Liver (tissue), 9 donors: ENCODE measurements around the gene PHKG2. TPM values are rescaled to one million over a fixed set of nuclear protein-coding genes. Genes with fewer than 3 reads are reported as not detected.

Experiments used
- DNase-seq: peaks from one replicate; pipeline ENCODE4 v3.0.0-alpha.2; 2017; ENCODE audit warnings: low spot score
- H3K27ac ChIP-seq, 2 donors: one replicate each; pipeline ENCODE4 v1.7.0; 2013; ENCODE audit warnings: inconsistent platforms in 2 of 2, low read length in 2 of 2, control low read depth in 1 of 2, low read depth in 1 of 2, mild to moderate bottlenecking in 1 of 2
- H3K27me3 ChIP-seq, 4 donors: one replicate each; pipeline versions ENCODE4 v1.6.1 to v1.7.0; 2013; ENCODE audit warnings: low read length in 3 of 4, inconsistent platforms in 1 of 4, mild to moderate bottlenecking in 1 of 4, moderate library complexity in 1 of 4; ENCODE audit not compliant: control insufficient read depth in 4 of 4, insufficient read depth in 4 of 4
- H3K36me3 ChIP-seq, 4 donors: one replicate each; pipeline versions ENCODE4 v1.6.1 to v1.7.0; 2013; ENCODE audit warnings: low read length in 3 of 4, mild to moderate bottlenecking in 3 of 4, low read depth in 1 of 4, moderate library complexity in 1 of 4; ENCODE audit not compliant: control insufficient read depth in 4 of 4, insufficient read depth in 3 of 4
- H3K4me1 ChIP-seq, 4 donors: one replicate each; pipeline versions ENCODE4 v1.6.1 to v1.7.0; 2013; ENCODE audit warnings: low read length in 3 of 4, mild to moderate bottlenecking in 3 of 4, moderate library complexity in 1 of 4; ENCODE audit not compliant: control insufficient read depth in 4 of 4, insufficient read depth in 4 of 4
- H3K4me3 ChIP-seq, 3 donors: one replicate each; pipeline versions ENCODE4 v1.6.1 to v1.7.0; 2013; ENCODE audit warnings: low read length in 3 of 3, control low read depth in 1 of 3, low read depth in 1 of 3, mild to moderate bottlenecking in 1 of 3
- H3K9ac ChIP-seq, 2 donors: one replicate each; pipeline ENCODE4 v1.7.0; 2013; ENCODE audit warnings: low read length in 2 of 2, mild to moderate bottlenecking in 2 of 2, moderate library complexity in 2 of 2, control low read depth in 1 of 2, low read depth in 1 of 2
- H3K9me3 ChIP-seq, 4 donors: one replicate each; pipeline versions ENCODE4 v1.6.1 to v1.7.0; 2013; ENCODE audit warnings: low read length in 3 of 4; ENCODE audit not compliant: control insufficient read depth in 4 of 4
- ATF3 ChIP-seq: IDR thresholded peaks from 2 replicates; pipeline ENCODE4 v1.6.1; 2016; ENCODE audit warnings: antibody characterized with exemption
- CTCF ChIP-seq: fragments of 150-350 bp; IDR thresholded peaks from 2 replicates; pipeline ENCODE4 v1.5.1; 2017; ENCODE audit warnings: improper control_type of control experiment, low read depth, low read length; ENCODE audit not compliant: missing input control
- EGR1 ChIP-seq, 2 donors: IDR thresholded peaks; 2 replicates each; pipeline ENCODE4 v1.6.1; 2016 to 2018; ENCODE audit warnings: antibody characterized with exemption in 2 of 2, low read depth in 2 of 2
- FOXA2 ChIP-seq: IDR thresholded peaks from 2 replicates; pipeline ENCODE4 v1.6.1; 2016; ENCODE audit warnings: antibody characterized with exemption
- GABPA ChIP-seq, 2 donors: IDR thresholded peaks in 1 of 2; conservative IDR thresholded peaks in 1 of 2; 2 replicates each; pipeline ENCODE4 v1.6.1; 2016; ENCODE audit warnings: antibody characterized with exemption in 2 of 2, mild to moderate bottlenecking in 1 of 2, moderate library complexity in 1 of 2
- HNF4A ChIP-seq, 2 donors: conservative IDR thresholded peaks; 2 replicates each; pipeline ENCODE4 v1.6.1; 2016; ENCODE audit warnings: antibody characterized with exemption in 2 of 2, mild to moderate bottlenecking in 2 of 2
- HNF4G ChIP-seq: IDR thresholded peaks from 2 replicates; pipeline ENCODE4 v1.6.1; 2016; ENCODE audit warnings: antibody characterized with exemption
- JUND ChIP-seq, 2 donors: IDR thresholded peaks; 2 replicates each; pipeline ENCODE4 v1.6.1; 2016; ENCODE audit warnings: antibody characterized with exemption in 2 of 2
- NR2F2 ChIP-seq: IDR thresholded peaks from 2 replicates; pipeline ENCODE4 v1.6.1; 2016; ENCODE audit warnings: antibody characterized with exemption
- RAD21 ChIP-seq, 2 donors: IDR thresholded peaks; 2 replicates each; pipeline ENCODE4 v1.6.1; 2016; ENCODE audit warnings: antibody characterized with exemption in 2 of 2, mild to moderate bottlenecking in 2 of 2
- RXRA ChIP-seq, 2 donors: IDR thresholded peaks; 2 replicates each; pipeline ENCODE4 v1.6.1; 2017 to 2018; ENCODE audit warnings: antibody characterized with exemption in 2 of 2, mild to moderate bottlenecking in 1 of 2
- SP1 ChIP-seq: IDR thresholded peaks from 2 replicates; pipeline ENCODE4 v1.6.1; 2018; ENCODE audit warnings: antibody characterized with exemption, mild to moderate bottlenecking
- TAF1 ChIP-seq: conservative IDR thresholded peaks from 2 replicates; pipeline ENCODE4 v1.6.1; 2016; ENCODE audit warnings: antibody characterized with exemption, mild to moderate bottlenecking
- YY1 ChIP-seq: IDR thresholded peaks from 2 replicates; pipeline ENCODE4 v1.6.1; 2016; ENCODE audit warnings: antibody characterized with exemption, mild to moderate bottlenecking
- WGBS: extraction: QIAGEN DNeasy Blood & Tissue Kit; methylation state at CpG from one replicate; pipeline ENCODE4 v1.1.7; 2013; 5-methylcytosine and 5-hydroxymethylcytosine counted together
- polyA plus RNA-seq, 2 donors: library from polyadenylated mRNA; stranded (reverse) in 1 of 2; unstranded in 1 of 2; fragments of 200-250 nt in 1 of 2; fragments of >200 nt in 1 of 2; fragmentation: Nextera tagmentation in 1 of 2; extraction: Ambion mirVana in 1 of 2; gene quantifications; one replicate each; pipeline versions ENCODE4 v1.2.1 to v1.2.3, GENCODE V29; 2013 to 2015
- total RNA-seq, 2 donors: library from RNA; depleted of rRNA; stranded (reverse); fragments of >200 nt; gene quantifications; one replicate each; pipeline ENCODE4 v1.2.3, GENCODE V29; 2014
- TF ChIP-seq, protein P1 (sequence below): IDR thresholded peaks from 2 replicates; pipeline ENCODE4 v1.6.1; 2016; ENCODE audit warnings: antibody characterized with exemption
- TF ChIP-seq, protein P2 (sequence below): IDR thresholded peaks from 2 replicates; pipeline ENCODE4 v1.6.1; 2016; ENCODE audit warnings: antibody characterized with exemption, mild to moderate bottlenecking
- donor health status: healthy.
- donor health status: healthy.
- donor health status: healthy.
- donor health status: healthy.
- donor health status: healthy.

PHKG2 gene
- total and polyA plus RNA-seq, 4 donors: 9.2 to 21.2 (median 17.9) TPM

DNA sequence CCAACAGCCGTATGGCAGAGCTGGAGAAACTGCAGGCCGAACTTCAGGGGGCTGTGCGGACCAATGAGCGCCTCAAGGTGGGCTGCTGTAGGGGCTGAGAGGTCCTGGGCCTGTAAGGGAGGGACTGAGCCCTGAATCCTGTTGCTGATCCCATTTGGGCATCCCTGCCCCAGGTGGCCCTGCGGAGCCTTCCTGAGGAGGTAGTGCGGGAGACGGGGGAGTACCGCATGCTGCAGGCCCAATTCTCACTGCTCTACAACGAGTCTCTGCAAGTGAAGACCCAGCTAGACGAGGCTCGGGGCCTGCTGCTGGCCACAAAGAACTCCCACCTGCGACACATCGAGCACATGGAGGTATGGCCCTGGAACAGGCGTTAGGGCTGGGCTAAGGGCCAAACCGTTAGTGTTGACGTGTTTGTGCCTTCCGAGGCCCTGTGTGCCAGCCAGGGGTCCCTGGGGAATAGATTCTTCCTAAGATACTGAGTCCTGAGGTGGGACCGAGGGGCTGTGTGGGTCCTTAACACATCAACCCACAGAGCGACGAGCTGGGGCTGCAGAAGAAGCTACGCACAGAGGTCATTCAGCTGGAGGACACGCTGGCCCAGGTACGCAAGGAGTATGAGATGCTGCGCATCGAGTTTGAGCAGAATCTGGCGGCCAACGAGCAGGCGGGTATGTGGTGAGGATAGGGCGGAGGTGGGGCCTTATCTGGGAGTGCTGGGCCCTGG, 18.1 kb downstream of the PHKG2 start:
- Histone ChIP-seq H3K27ac (no peak overlapping the region), H3K27me3 (no peaks in the 10 kb centered on the region), H3K4me1 (peaks cover 3 to 24% (median 18%) of the 10 kb centered on the region in 4 donors), H3K4me3 (no peak overlapping the region), H3K9me3 (no peaks in the 10 kb centered on the region), H3K36me3 (peaks cover 35 to 76% (median 61%) of the 10 kb centered on the region in 4 donors), H3K9ac (no peak overlapping the region)
- DNase-seq: peak; percentile 79
- no peak for TF ChIP-seq ATF3
- no peak for TF ChIP-seq NR2F2
- no peak for TF ChIP-seq HNF4G
- TF ChIP-seq GABPA (IDR thresholded peaks at IDR 0.05 in 1 of 2, conservative IDR thresholded peaks at IDR 0.05 in 1 of 2): no peak
- TF ChIP-seq, protein P1, sequence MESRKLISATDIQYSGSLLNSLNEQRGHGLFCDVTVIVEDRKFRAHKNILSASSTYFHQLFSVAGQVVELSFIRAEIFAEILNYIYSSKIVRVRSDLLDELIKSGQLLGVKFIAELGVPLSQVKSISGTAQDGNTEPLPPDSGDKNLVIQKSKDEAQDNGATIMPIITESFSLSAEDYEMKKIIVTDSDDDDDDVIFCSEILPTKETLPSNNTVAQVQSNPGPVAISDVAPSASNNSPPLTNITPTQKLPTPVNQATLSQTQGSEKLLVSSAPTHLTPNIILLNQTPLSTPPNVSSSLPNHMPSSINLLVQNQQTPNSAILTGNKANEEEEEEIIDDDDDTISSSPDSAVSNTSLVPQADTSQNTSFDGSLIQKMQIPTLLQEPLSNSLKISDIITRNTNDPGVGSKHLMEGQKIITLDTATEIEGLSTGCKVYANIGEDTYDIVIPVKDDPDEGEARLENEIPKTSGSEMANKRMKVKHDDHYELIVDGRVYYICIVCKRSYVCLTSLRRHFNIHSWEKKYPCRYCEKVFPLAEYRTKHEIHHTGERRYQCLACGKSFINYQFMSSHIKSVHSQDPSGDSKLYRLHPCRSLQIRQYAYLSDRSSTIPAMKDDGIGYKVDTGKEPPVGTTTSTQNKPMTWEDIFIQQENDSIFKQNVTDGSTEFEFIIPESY: no peak
- TF ChIP-seq HNF4A (conservative IDR thresholded peaks at IDR 0.05): no peak
- TF ChIP-seq SP1: no peak
- WGBS: 94% methylated on average over 29 of the region's 29 CpGs

GRCh38 chr16:30766933-30767284, 18.7 kb downstream of the PHKG2 start:
- Histone ChIP-seq H3K27me3 (no peaks in the 10 kb centered on the region), H3K27ac (no peak overlapping the region), H3K4me1 (peaks cover 0 to 19% (median 15%) of the 10 kb centered on the region in 4 donors), H3K9ac (no peak overlapping the region), H3K4me3 (no peak overlapping the region), H3K9me3 (no peaks in the 10 kb centered on the region), H3K36me3 (peaks cover 39 to 81% (median 64%) of the 10 kb centered on the region in 4 donors)
- TF ChIP-seq CTCF (no peak), FOXA2 (no peak)
- 90% methylated on average over 4 of the region's 4 CpGs for WGBS
- no peak for DNase-seq

GRCh38 chr16:30767767-30768465, 19.7 kb downstream of the PHKG2 start:
- Histone ChIP-seq H3K9me3 (no peaks in the 10 kb centered on the region), H3K9ac (no peak overlapping the region), H3K4me1 (peaks cover 0 to 14% (median 10%) of the 10 kb centered on the region in 4 donors), H3K36me3 (peaks cover 44 to 91% (median 74%) of the 10 kb centered on the region in 4 donors), H3K27me3 (no peaks in the 10 kb centered on the region), H3K4me3 (no peak overlapping the region), H3K27ac (no peak overlapping the region)
- DNase-seq: no peak
- TF ChIP-seq TAF1 (no peak), YY1 (no peak), GABPA (IDR thresholded peaks at IDR 0.05 in 1 of 2, conservative IDR thresholded peaks at IDR 0.05 in 1 of 2) (no peak), SP1 (no peak), HNF4G (no peak), RAD21 (IDR thresholded peaks at IDR 0.05) (no peak), NR2F2 (no peak), FOXA2 (no peak), CTCF (no peak), RXRA (IDR thresholded peaks at IDR 0.05) (no peak), JUND (IDR thresholded peaks at IDR 0.05) (no peak), EGR1 (IDR thresholded peaks at IDR 0.05; ENCODE audit: low read depth in 2 of 2) (no peak)
- TF ChIP-seq, protein P2, sequence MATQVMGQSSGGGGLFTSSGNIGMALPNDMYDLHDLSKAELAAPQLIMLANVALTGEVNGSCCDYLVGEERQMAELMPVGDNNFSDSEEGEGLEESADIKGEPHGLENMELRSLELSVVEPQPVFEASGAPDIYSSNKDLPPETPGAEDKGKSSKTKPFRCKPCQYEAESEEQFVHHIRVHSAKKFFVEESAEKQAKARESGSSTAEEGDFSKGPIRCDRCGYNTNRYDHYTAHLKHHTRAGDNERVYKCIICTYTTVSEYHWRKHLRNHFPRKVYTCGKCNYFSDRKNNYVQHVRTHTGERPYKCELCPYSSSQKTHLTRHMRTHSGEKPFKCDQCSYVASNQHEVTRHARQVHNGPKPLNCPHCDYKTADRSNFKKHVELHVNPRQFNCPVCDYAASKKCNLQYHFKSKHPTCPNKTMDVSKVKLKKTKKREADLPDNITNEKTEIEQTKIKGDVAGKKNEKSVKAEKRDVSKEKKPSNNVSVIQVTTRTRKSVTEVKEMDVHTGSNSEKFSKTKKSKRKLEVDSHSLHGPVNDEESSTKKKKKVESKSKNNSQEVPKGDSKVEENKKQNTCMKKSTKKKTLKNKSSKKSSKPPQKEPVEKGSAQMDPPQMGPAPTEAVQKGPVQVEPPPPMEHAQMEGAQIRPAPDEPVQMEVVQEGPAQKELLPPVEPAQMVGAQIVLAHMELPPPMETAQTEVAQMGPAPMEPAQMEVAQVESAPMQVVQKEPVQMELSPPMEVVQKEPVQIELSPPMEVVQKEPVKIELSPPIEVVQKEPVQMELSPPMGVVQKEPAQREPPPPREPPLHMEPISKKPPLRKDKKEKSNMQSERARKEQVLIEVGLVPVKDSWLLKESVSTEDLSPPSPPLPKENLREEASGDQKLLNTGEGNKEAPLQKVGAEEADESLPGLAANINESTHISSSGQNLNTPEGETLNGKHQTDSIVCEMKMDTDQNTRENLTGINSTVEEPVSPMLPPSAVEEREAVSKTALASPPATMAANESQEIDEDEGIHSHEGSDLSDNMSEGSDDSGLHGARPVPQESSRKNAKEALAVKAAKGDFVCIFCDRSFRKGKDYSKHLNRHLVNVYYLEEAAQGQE: no peak
- 93% methylated on average over 18 of the region's 18 CpGs for WGBS
